Measurements from ENCODE around the gene TAS2R14.
A peak's percentile ranks its signal among the peaks of the same experiment; 100 is the strongest.

TAS2R14 gene

GRCh38 chr12:10939163-10939562 lies at the start of gene TAS2R14:
TSS of gene TAS2R14 (minus strand) at chr12:10939263. CDS start at chr12:10939207, 56 bp downstream.
- DNase-seq (ENCODE audit: extremely low read depth in 1 of 2, low read depth in 1 of 2): no peak

GRCh38 chr12:10986812-10987211 lies 47.7 kb upstream of the TAS2R14 start, which contains the start of gene TAS2R50:
TSS of gene TAS2R50 (minus strand) at chr12:10986912. CDS start at chr12:10986860, 52 bp downstream.
- no peak for DNase-seq (ENCODE audit: extremely low read depth in 1 of 2, low read depth in 1 of 2)

GRCh38 chr12:10982244-10982643 lies 43.2 kb upstream of the TAS2R14 start:
- DNase-seq (ENCODE audit: extremely low read depth in 1 of 2, low read depth in 1 of 2): peak in 1 of 2 donors; percentile 29

- no peak for DNase-seq (ENCODE audit: extremely low read depth in 1 of 2, low read depth in 1 of 2)
These were observed 35.9 kb upstream of the TAS2R14 start for GRCh38 chr12:10974965-10975364.

GRCh38 chr12:10968765-10969456 lies 29.8 kb upstream of the TAS2R14 start:
- DNase-seq (ENCODE audit: extremely low read depth in 1 of 2, low read depth in 1 of 2): no peak

GRCh38 chr12:10967409-10967808 lies 28.3 kb upstream of the TAS2R14 start:
- no peak for DNase-seq (ENCODE audit: extremely low read depth in 1 of 2, low read depth in 1 of 2)

- DNase-seq (ENCODE audit: extremely low read depth in 1 of 2, low read depth in 1 of 2): no peak
These were observed 27.3 kb upstream of the TAS2R14 start for GRCh38 chr12:10966314-10966713.

GRCh38 chr12:10965476-10965875 lies 26.4 kb upstream of the TAS2R14 start:
- DNase-seq (ENCODE audit: extremely low read depth in 1 of 2, low read depth in 1 of 2): no peak

- no peak for DNase-seq (ENCODE audit: extremely low read depth in 1 of 2, low read depth in 1 of 2)
These were observed 21.1 kb upstream of the TAS2R14 start for GRCh38 chr12:10960211-10960610.

GRCh38 chr12:10959804-10960203 lies 20.7 kb upstream of the TAS2R14 start:
- DNase-seq (ENCODE audit: extremely low read depth in 1 of 2, low read depth in 1 of 2): no peak

GRCh38 chr12:10957741-10958140 lies 18.7 kb upstream of the TAS2R14 start:
- DNase-seq (ENCODE audit: extremely low read depth in 1 of 2, low read depth in 1 of 2): no peak

- DNase-seq (ENCODE audit: extremely low read depth in 1 of 2, low read depth in 1 of 2): no peak
These were observed 17.0 kb upstream of the TAS2R14 start for GRCh38 chr12:10956085-10956484.

GRCh38 chr12:10952645-10953044 lies 13.6 kb upstream of the TAS2R14 start:
- DNase-seq (ENCODE audit: extremely low read depth in 1 of 2, low read depth in 1 of 2): no peak

- DNase-seq (ENCODE audit: extremely low read depth in 1 of 2, low read depth in 1 of 2): no peak
These were observed 4.1 kb upstream of the TAS2R14 start for GRCh38 chr12:10943167-10943566.

- no peak for DNase-seq (ENCODE audit: extremely low read depth in 1 of 2, low read depth in 1 of 2)
These were observed 3.0 kb upstream of the TAS2R14 start for GRCh38 chr12:10941916-10942607.

GRCh38 chr12:10941369-10941768 lies 2.3 kb upstream of the TAS2R14 start:
- DNase-seq (ENCODE audit: extremely low read depth in 1 of 2, low read depth in 1 of 2): no peak

GRCh38 chr12:10940389-10940788 lies 1.3 kb upstream of the TAS2R14 start:
- DNase-seq (ENCODE audit: extremely low read depth in 1 of 2, low read depth in 1 of 2): no peak

GRCh38 chr12:10936506-10936905 lies 2.6 kb downstream of the TAS2R14 start:
- no peak for DNase-seq (ENCODE audit: extremely low read depth in 1 of 2, low read depth in 1 of 2)

- DNase-seq (ENCODE audit: extremely low read depth in 1 of 2, low read depth in 1 of 2): no peak
These were observed 10.2 kb downstream of the TAS2R14 start, which contains the start of gene PRH2 for GRCh38 chr12:10928746-10929286. TSS of gene PRH2 (plus strand) at chr12:10929236. CDS start at chr12:10929274, 38 bp downstream.

- no peak for DNase-seq (ENCODE audit: extremely low read depth in 1 of 2, low read depth in 1 of 2)
These were observed 12.8 kb downstream of the TAS2R14 start for GRCh38 chr12:10926269-10926668.

- DNase-seq (ENCODE audit: extremely low read depth in 1 of 2, low read depth in 1 of 2): no peak
These were observed 19.3 kb downstream of the TAS2R14 start for GRCh38 chr12:10919809-10920208.

- no peak for DNase-seq (ENCODE audit: extremely low read depth in 1 of 2, low read depth in 1 of 2)
These were observed 28.7 kb downstream of the TAS2R14 start for GRCh38 chr12:10910380-10910779.
